ENCODE data around the gene AGAP1. TPM values are rescaled to one million over a fixed set of nuclear protein-coding genes. Genes with fewer than 3 reads are reported as not detected.
A peak's percentile ranks its signal among the peaks of the same experiment; 100 is the strongest.

AGAP1 gene
- total and polyA plus RNA-seq, 11 donors: 5.9 to 21.6 (median 18.9) TPM

DNA sequence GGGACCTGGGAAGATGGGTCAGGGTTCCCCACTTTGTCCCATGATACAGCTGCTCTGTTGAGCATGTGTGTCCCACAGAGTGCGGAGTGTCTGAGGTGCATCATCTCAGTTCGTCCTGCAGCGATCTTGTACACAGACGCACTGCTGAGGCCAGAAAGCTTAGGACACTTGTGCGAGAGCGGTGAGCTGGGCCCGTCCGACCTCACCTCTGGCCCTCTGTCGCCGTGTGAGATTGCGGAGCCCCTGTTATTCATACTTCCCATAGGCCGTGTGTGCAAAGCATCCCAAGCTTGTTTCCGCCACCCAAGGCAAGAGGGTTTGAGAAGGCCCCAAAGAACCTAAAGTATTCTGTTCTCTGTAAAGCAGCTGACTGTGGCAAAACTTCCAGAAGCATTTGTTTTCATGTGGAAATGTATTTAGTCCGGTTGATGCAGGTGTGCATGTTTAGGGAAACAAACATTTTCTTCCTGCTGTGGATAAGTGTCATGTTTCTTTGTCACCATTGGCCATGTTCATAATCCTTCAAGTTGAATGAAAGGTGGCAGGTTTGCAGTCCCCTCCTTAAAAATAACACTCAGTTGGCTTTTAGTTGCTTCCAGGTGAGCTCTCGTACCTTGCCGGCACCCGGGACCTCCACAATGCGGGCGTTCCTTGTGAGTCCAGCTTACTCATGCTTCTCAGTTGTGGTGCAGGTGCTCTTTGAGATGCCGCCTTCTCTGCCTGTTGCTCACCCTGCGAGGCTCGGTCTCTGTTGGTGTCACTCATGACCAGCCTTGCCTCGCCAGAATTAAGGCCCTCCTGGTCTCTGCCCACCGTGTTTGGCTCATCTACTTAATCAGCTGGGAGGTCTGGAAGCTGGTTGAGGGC lies 5.3 kb downstream of the AGAP1 start:
- no peaks in the 10 kb centered on the region for H3K36me3 ChIP-seq
- H3K27me3 ChIP-seq: peaks cover 0 to 14% (median 0%) of the 10 kb centered on the region in 9 donors
- TF ChIP-seq, protein P1, sequence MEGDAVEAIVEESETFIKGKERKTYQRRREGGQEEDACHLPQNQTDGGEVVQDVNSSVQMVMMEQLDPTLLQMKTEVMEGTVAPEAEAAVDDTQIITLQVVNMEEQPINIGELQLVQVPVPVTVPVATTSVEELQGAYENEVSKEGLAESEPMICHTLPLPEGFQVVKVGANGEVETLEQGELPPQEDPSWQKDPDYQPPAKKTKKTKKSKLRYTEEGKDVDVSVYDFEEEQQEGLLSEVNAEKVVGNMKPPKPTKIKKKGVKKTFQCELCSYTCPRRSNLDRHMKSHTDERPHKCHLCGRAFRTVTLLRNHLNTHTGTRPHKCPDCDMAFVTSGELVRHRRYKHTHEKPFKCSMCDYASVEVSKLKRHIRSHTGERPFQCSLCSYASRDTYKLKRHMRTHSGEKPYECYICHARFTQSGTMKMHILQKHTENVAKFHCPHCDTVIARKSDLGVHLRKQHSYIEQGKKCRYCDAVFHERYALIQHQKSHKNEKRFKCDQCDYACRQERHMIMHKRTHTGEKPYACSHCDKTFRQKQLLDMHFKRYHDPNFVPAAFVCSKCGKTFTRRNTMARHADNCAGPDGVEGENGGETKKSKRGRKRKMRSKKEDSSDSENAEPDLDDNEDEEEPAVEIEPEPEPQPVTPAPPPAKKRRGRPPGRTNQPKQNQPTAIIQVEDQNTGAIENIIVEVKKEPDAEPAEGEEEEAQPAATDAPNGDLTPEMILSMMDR (IDR thresholded peaks at IDR 0.05): no peak
- no peak for TF ChIP-seq POLR2A (IDR thresholded peaks at IDR 0.05)
- ATAC-seq (no peak), DNase-seq (no peak)
- H3K27ac ChIP-seq: no peak overlapping the region
- intact Hi-C loops (cut with DNase I): loop anchor here in 6 of 10 donors (5.0 to 10.0 kb wide), 8 partner anchors 53 to 364 kb away; no protein-coding TSS in a partner anchor
- H3K4me3 ChIP-seq: no peak overlapping the region
- no peaks in the 10 kb centered on the region for H3K9me3 ChIP-seq
- 92 to 95% (median 94%) methylated on average over 21 to 24 of the region's 24 CpGs for WGBS, 4 donors
- peaks cover 0 to 69% (median 44%) of the 10 kb centered on the region in 12 donors for H3K4me1 ChIP-seq

DNA sequence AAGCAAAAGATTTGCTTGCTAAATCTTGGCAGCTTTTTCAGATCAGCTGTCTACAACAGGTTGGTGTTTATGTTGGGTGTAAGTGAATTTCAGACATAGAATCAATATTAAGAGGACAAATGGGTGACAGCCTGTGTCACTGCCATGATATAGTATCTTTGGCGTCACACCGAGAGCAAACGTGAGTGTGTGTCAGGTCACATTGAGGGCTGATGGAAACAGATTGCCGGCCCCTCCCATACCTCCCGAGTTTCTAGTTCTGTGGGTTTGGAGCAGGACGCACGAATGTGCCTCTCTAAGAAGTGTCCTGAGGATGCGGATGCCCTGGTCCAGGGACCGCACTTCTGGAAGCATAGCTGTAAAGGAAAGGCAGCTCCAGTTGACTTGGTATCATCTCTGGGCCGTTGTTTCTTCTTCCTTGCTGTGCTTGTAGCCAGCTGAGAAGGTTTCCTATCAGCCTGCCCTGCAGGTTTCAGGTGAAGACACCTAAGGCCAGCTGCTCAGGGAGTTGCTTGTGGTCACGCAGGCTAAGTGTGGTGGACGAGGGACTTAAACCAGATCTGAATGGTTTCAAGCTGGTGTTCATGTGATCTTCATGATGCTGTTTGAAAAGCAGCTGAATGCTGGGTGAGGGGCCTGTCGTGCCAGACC lies 6.4 kb downstream of the AGAP1 start:
- H3K4me1 ChIP-seq: peaks cover 0 to 73% (median 46%) of the 10 kb centered on the region in 12 donors

DNA sequence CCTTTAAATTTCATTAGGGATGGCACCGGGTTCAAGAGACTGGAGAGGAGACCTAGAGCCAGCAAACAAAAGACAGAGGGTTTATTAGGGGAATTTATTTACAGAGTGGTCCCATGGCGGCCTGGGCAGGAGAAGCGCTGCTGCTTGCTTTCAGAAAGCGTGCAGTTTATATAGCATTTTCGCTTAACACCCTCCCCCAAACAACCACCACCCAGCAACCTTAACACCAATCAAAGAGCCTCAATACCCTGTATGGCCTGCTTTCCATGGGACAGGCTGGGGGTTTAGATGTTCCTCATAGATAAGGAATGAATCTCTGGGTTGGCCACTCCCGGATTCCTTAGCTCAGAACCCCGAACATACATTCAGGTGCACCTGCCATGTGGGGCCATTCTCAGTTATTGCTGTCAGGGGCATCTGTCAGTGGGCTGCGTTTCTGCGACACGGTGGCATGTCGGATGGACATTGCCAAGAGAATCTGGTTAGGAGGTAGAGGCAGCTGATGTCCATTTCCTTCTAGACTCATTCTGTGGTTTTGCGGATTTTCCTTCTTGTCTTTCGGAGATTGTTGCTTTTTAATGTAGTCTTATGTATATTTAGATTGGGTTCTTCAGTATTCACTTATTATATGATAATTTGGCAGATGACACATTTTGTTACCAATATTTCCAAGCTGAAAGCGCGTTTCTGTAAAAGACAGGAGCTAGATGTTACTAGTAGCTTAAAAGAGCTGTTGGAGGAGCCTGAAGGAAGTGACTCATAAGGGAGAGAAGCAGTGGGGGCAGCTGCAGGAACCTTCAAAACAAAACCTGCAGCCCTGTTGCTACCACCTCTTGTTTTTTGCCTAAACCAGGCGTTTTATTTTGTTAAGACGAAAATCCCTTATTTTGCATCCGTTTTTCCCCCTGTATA lies 7.2 kb downstream of the AGAP1 start:
- Histone ChIP-seq H3K27me3 (peaks cover 0 to 3% (median 0%) of the 10 kb centered on the region in 9 donors), H3K4me3 (peak overlapping the region in 9 of 12 donors; percentile 2 to 34 (median 23)), H3K27ac (peak overlapping the region in 5 of 12 donors; percentile 7 to 67 (median 35)), H3K4me1 (peaks cover 2 to 70% (median 41%) of the 10 kb centered on the region in 12 donors), H3K36me3 (no peaks in the 10 kb centered on the region), H3K9me3 (no peaks in the 10 kb centered on the region)
- WGBS, 4 donors: 68 to 78% (median 71%) methylated on average over 18 of the region's 18 CpGs
- intact Hi-C loops (cut with DNase I): loop anchor here in 4 of 10 donors (5.0 to 10.0 kb wide), 4 partner anchors 51 to 366 kb away; no protein-coding TSS in a partner anchor
- TF ChIP-seq, protein P1 (IDR thresholded peaks at IDR 0.05): no peak
- TF ChIP-seq POLR2A (IDR thresholded peaks at IDR 0.05): no peak
- DNase-seq: no peak
- peak in 2 of 4 donors; percentile 36 to 53 for ATAC-seq

More for the DNA sequence above, 6.4 kb downstream of the AGAP1 start:
- DNase-seq (no peak), ATAC-seq (no peak)
- TF ChIP-seq, protein P1 (IDR thresholded peaks at IDR 0.05): no peak
- TF ChIP-seq POLR2A (IDR thresholded peaks at IDR 0.05): no peak
- Histone ChIP-seq H3K27ac (peak overlapping the region in 1 of 12 donors; percentile 67), H3K4me3 (no peak overlapping the region), H3K27me3 (peaks cover 0 to 7% (median 0%) of the 10 kb centered on the region in 9 donors), H3K36me3 (no peaks in the 10 kb centered on the region), H3K9me3 (no peaks in the 10 kb centered on the region)
- 89 to 92% (median 91%) methylated on average over 13 of the region's 13 CpGs for WGBS, 4 donors
- intact Hi-C loops (cut with DNase I): loop anchor here in 4 of 10 donors (5.0 to 10.0 kb wide), 4 partner anchors 52 to 365 kb away; no protein-coding TSS in a partner anchor

Data from heart left ventricle (tissue), 16 donors.